K562 (cell line): ENCODE measurements around the gene MYBPC3. TPM values are rescaled to one million over a fixed set of nuclear protein-coding genes. Genes with fewer than 3 reads are reported as not detected.
"Not testable (repeated sequence)": the region's sequence is repeated elsewhere in the genome, so short reads cannot be mapped to it uniquely, and the experiment has no call there.

ENCODE experiments used
- ATAC-seq: fragments of 200-7000 bp; cut with Tn5 transposase; 3 replicates; pipeline ENCODE4 v1.9.1; 2020; ENCODE audit warnings: moderate library complexity
- BruUV-seq: library from RNA; stranded (reverse); fragments of 400-500 nt; replicated peaks from 2 replicates; lab custom pipeline; 2021; lab: Mats Ljungman, UMichigan
- CTCF ChIA-PET: fragments of 300-600 bp; formaldehyde crosslinking; extraction: SDS; loops from one replicate; lab custom pipeline; 2021; ENCODE audit warnings: low intra/inter-chr PET ratio; lab: Yijun Ruan, JAX
- POLR2A ChIA-PET: fragments of 300-600, 350-650 bp; sonication (Branson Sonifier 250); formaldehyde crosslinking; extraction: SDS; loops from one replicate; lab custom pipeline; 2021; ENCODE audit warnings: antibody characterized with exemption, inconsistent platforms; lab: Yijun Ruan, JAX
- DNase-seq, 4 experiments: peaks; one replicate each; pipeline versions ENCODE4 v3.0.0 to v3.0.0-alpha.2; 2011 to 2018; ENCODE audit warnings: low spot score in 3 of 4, mixed read lengths in 3 of 4; ENCODE audit errors: extremely low read depth in 1 of 4
- FAIRE-seq: peaks from 2 replicates; lab custom pipeline; 2011; peaks lifted over from hg19 to GRCh38; lab: Jason Lieb, UNC
- H2AFZ ChIP-seq: 2 replicates; pipeline ENCODE4 v1.6.0; 2011; ENCODE audit warnings: low read depth, low read length, control low read depth, inconsistent platforms
- H3K27ac ChIP-seq: fragments of 200-600 bp; 3 replicates; pipeline ENCODE4 v1.8.0; 2011; ENCODE audit warnings: low read depth, mild to moderate bottlenecking, control low read depth, inconsistent platforms, low read length, moderate library complexity, mixed read lengths; ENCODE audit errors: extremely low read depth
- H3K27me3 ChIP-seq, 2 experiments: fragments of 300-600 bp in 1 of 2; 2 replicates in 1 of 2; 3 replicates in 1 of 2; pipeline versions ENCODE4 v1.6.0 to v1.8.0; 2011; ENCODE audit warnings: inconsistent platforms in 2 of 2, low read length in 2 of 2, mild to moderate bottlenecking in 1 of 2, mixed read lengths in 1 of 2, moderate library complexity in 1 of 2; ENCODE audit not compliant: control insufficient read depth in 2 of 2, insufficient read depth in 2 of 2
- H3K36me3 ChIP-seq: fragments of 300-600 bp; 3 replicates; pipeline ENCODE4 v1.8.0; 2011; ENCODE audit warnings: mild to moderate bottlenecking, low read length, inconsistent platforms; ENCODE audit not compliant: control insufficient read depth, insufficient read depth
- H3K4me1 ChIP-seq, 2 experiments: fragments of 200-600 bp in 1 of 2; replicated peaks in 1 of 2; 2 replicates in 1 of 2; 3 replicates in 1 of 2; pipeline versions ENCODE4 v1.5.1 to v1.8.0; 2011; ENCODE audit warnings: inconsistent platforms in 2 of 2, low read length in 2 of 2, mild to moderate bottlenecking in 1 of 2, mixed read lengths in 1 of 2, moderate library complexity in 1 of 2; ENCODE audit not compliant: control insufficient read depth in 2 of 2, insufficient read depth in 2 of 2
- H3K4me2 ChIP-seq: 2 replicates; pipeline ENCODE4 v1.6.1; 2011; ENCODE audit warnings: low read length, control low read depth, inconsistent platforms, mixed read lengths; ENCODE audit not compliant: insufficient read depth
- H3K4me3 ChIP-seq: fragments of 200-600 bp; sonication (generic), shearing (Covaris generic); 2 replicates; pipeline ENCODE4 v1.5.1; 2016; ENCODE audit warnings: control low read depth, inconsistent platforms
- H3K79me2 ChIP-seq: fragments of 200-600 bp; 3 replicates; pipeline ENCODE4 v1.8.0; 2011; ENCODE audit warnings: low read length, inconsistent platforms; ENCODE audit not compliant: control insufficient read depth, insufficient read depth
- H3K9ac ChIP-seq, 2 experiments: 2 replicates each; pipeline versions ENCODE4 v1.6.0 to v1.6.1; 2011; ENCODE audit warnings: low read depth in 2 of 2, low read length in 2 of 2, control low read depth in 1 of 2, inconsistent platforms in 1 of 2, mild to moderate bottlenecking in 1 of 2, mixed read lengths in 1 of 2; ENCODE audit not compliant: insufficient read depth in 1 of 2
- H3K9me1 ChIP-seq: one replicate; pipeline ENCODE4 v1.6.0; 2011; ENCODE audit warnings: inconsistent platforms, mild to moderate bottlenecking, low read length, moderate library complexity; ENCODE audit not compliant: control insufficient read depth, insufficient read depth
- H3K9me3 ChIP-seq: replicated peaks from 2 replicates; pipeline ENCODE4 v1.5.1; 2011; ENCODE audit warnings: low read depth, low read length, inconsistent platforms; ENCODE audit not compliant: control insufficient read depth, insufficient read depth
- H4K20me1 ChIP-seq: replicated peaks from 2 replicates; pipeline ENCODE4 v1.6.1; 2011; ENCODE audit warnings: low read length, inconsistent platforms, mixed read lengths; ENCODE audit not compliant: control insufficient read depth, insufficient read depth
- ZNF121 ChIP-seq: sonication (generic); formaldehyde crosslinking; conservative IDR thresholded peaks from 2 replicates; pipeline ENCODE4 v1.8.0; 2022; ENCODE audit warnings: missing genetic modification reagents
- WGBS: fragments of 100-300 bp; shearing (Covaris generic); methylation state at CpG from one replicate; pipeline ENCODE4 v1.1.6; 2016; ENCODE audit warnings: low coverage, mixed read lengths; ENCODE audit not compliant: insufficient coverage; ENCODE audit errors: missing lambda C conversion rate; 5-methylcytosine and 5-hydroxymethylcytosine counted together
- in situ Hi-C: fragments of 300-500 bp; cut with MboI; formaldehyde crosslinking; loops from 4 replicates; pipeline ENCODE4 v1.15.0; 2018; ENCODE audit warnings: inconsistent platforms, mixed read lengths
- intact Hi-C: fragments of 100-400 bp; cut with micrococcal nuclease; formaldehyde crosslinking; loops from 2 replicates; pipeline ENCODE4 v1.14.2; 2022
- polyA plus RNA-seq, 8 experiments: library from polyadenylated mRNA; depleted of rRNA in 4 of 8; stranded (reverse) in 5 of 8; unstranded in 3 of 8; fragments of >200 nt; fragmentation: Nextera tagmentation in 2 of 8; fragmentation: Illumina TruSeq in 1 of 8; extraction: Ambion mirVana in 2 of 8; extraction: Trizol in 1 of 8; gene quantifications; 2 replicates each; pipeline versions ENCODE4 v1.2.1 to v1.2.3, GENCODE V29; 2011 to 2014; ENCODE audit warnings: inconsistent platforms in 1 of 8, missing spikeins in 1 of 8
- total RNA-seq, 7 experiments: library from RNA; depleted of rRNA in 6 of 7; stranded (reverse); fragments of >200 nt in 6 of 7; fragmentation: Illumina TruSeq in 2 of 7; extraction: Trizol in 2 of 7; gene quantifications; 2 replicates each; pipeline versions ENCODE4 v1.2.1 to v1.2.3, GENCODE V29; 2011 to 2021; ENCODE audit warnings: low replicate concordance in 1 of 7
- TF ChIP-seq, protein P1 (sequence below): sonication (generic); formaldehyde crosslinking; IDR thresholded peaks from 2 replicates; pipeline ENCODE4 v1.8.1; 2022; ENCODE audit warnings: missing genetic modification reagents

Gene MYBPC3
- total and polyA plus RNA-seq, 9 of the 15 experiments (the other 6 are each of a cell fraction or from before 2014, with no cell fraction given) = 0.01 TPM; not detected in 8

DNA sequence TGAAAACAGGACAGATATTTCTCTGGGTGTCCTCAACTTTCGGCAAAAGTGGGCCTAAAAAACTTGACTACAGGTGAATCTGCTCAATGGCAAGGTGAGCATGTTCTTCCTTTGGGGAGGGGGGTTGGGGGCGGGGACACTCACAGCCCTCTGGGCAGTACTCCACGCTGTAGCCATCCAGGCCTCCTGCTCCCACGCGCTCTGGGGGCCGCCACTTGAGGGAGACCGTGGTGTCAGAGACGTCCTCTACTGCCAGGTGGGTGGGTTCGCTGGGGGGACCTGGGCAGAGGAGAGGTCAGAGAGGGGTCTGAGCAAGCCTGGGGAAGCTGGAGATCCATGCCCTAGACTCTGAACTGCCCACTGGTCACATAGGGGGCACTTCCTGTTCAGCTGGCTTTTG lies 16.8 kb downstream of the MYBPC3 start:
- Histone ChIP-seq H3K9ac (peak overlapping the region in 1 of 2 experiments; percentile 59; a peak in 1 of 4 replicates), H3K27ac (no peak overlapping the region), H2AFZ (0 out of 2 replicates have a peak overlapping the region, but pooled peaks have one; percentile 62), H3K27me3 (no peaks in the 10 kb centered on the region), H3K4me3 (no peak overlapping the region), H3K9me3 (no peaks in the 10 kb centered on the region), H3K79me2 (no peaks in the 10 kb centered on the region), H3K4me2 (no peak overlapping the region), H3K4me1 (peaks cover 6 to 43% of the 10 kb centered on the region in 2 experiments; a peak in 3 of 5 replicates), H3K36me3 (peaks cover under 1% of the 10 kb centered on the region; the same call in 1 of the 3 replicates), H4K20me1 (no peaks in the 10 kb centered on the region), H3K9me1 (no peaks in the 10 kb centered on the region)
- TF ChIP-seq, protein P1, sequence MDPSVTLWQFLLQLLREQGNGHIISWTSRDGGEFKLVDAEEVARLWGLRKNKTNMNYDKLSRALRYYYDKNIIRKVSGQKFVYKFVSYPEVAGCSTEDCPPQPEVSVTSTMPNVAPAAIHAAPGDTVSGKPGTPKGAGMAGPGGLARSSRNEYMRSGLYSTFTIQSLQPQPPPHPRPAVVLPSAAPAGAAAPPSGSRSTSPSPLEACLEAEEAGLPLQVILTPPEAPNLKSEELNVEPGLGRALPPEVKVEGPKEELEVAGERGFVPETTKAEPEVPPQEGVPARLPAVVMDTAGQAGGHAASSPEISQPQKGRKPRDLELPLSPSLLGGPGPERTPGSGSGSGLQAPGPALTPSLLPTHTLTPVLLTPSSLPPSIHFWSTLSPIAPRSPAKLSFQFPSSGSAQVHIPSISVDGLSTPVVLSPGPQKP (CRISPR knock-in tag) = no peak
- no peak for TF ChIP-seq ZNF121
- 58% methylated on average over 9 of the region's 9 CpGs for WGBS
- no TSS peak for BruUV-seq
- intact Hi-C loops (no loop called here), in situ Hi-C loops (no loop called here)
- no peak for ATAC-seq
- peak; percentile 11 for FAIRE-seq
- DNase-seq = no peak
- CTCF ChIA-PET = no interaction called here
- POLR2A ChIA-PET = interaction anchor here (0.6 kb wide), 1 partner anchor 631 kb away, joined by 4 read pairs; no protein-coding TSS in a partner anchor

DNA sequence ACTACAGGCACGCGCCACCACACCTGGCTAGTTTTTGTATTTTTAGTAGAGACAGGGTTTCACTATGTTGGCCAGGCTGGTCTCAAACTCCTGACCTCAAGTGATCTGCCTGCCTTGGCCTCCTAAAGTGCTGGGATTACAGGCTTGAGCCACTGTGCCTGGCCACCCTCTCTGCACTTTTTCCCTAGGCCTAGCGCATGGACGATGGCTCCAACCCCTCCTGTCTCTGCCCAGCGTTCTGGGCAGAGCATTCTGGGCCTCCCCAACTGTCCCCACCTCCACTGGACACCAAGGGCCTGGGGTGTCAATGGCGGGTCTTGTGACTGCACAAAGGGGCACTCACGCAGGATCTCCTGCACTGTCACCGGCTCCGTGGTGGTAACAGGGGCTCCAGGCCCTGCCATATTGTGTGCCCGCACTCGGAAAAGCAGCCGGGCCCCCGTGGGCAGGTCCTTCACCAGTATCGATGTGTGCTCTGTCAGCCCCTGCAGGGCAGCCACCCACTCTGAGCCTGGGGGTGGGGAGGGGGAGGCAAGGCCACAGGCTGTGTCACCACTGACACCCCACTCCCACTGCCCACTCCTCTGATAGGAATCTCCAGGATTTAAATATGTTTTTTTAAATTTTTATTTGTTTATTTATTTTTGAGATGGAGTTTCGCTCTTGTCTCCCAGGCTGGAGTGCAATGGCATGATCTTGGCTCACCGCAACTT lies 17.6 kb downstream of the MYBPC3 start:
- DNase-seq, H3K27ac ChIP-seq, ATAC-seq, H3K9me3 ChIP-seq, in situ Hi-C loops, H4K20me1 ChIP-seq, BruUV-seq, H3K27me3 ChIP-seq, H3K79me2 ChIP-seq, FAIRE-seq, H3K4me3 ChIP-seq, H3K9me1 ChIP-seq, H2AFZ ChIP-seq, intact Hi-C loops, H3K36me3 ChIP-seq, POLR2A ChIA-PET, CTCF ChIA-PET, H3K4me2 ChIP-seq: not testable (repeated sequence)
- Histone ChIP-seq H3K4me1 (peaks cover 6 to 43% of the 10 kb centered on the region in 2 experiments; a peak in 3 of 5 replicates), H3K9ac (peak overlapping the region in 1 of 2 experiments; percentile 50; a peak in 1 of 4 replicates)
- 84% methylated on average over 12 of the region's 16 CpGs for WGBS
